IMR-90 (cell line): ENCODE measurements around the gene LAMA5. TPM values are rescaled to one million over a fixed set of nuclear protein-coding genes. Genes with fewer than 3 reads are reported as not detected.

ENCODE experiments used
- ATAC-seq: fragments of 200-7000 bp; cut with Tn5 transposase; 2 replicates; pipeline ENCODE4 v1.9.1; 2020; ENCODE audit warnings: low read depth, mild to moderate bottlenecking, moderate library complexity
- BruUV-seq: library from RNA; stranded (reverse); fragments of 400-500 nt; replicated peaks from 2 replicates; lab custom pipeline; 2021; lab: Mats Ljungman, UMichigan
- CTCF ChIA-PET: fragments of 300-600 bp; formaldehyde crosslinking; extraction: SDS; loops from one replicate; lab custom pipeline; 2021; ENCODE audit warnings: antibody characterized with exemption; lab: Yijun Ruan, JAX
- POLR2A ChIA-PET: fragments of 300-600 bp; sonication (Branson Sonifier 250); formaldehyde crosslinking; loops from one replicate; lab custom pipeline; 2022; ENCODE audit warnings: antibody characterized with exemption; ENCODE audit not compliant: unreplicated experiment; lab: Charles Lee
- DNase-seq: peaks from one replicate; pipeline ENCODE4 v3.0.0; 2013
- H2AFZ ChIP-seq: replicated peaks from 2 replicates; pipeline ENCODE3; 2013; ENCODE audit warnings: low read length, mild to moderate bottlenecking; ENCODE audit not compliant: poor library complexity
- H2AK5ac ChIP-seq: 2 replicates; pipeline ENCODE4 v1.6.1; 2013; ENCODE audit warnings: low read depth, low read length, inconsistent platforms
- H2AK9ac ChIP-seq: replicated peaks from 2 replicates; pipeline ENCODE3; 2013; ENCODE audit warnings: mild to moderate bottlenecking, low read depth, low read length, moderate library complexity; ENCODE audit not compliant: poor library complexity
- H2BK120ac ChIP-seq: 2 replicates; pipeline ENCODE4 v1.6.1; 2013; ENCODE audit warnings: low read depth, low read length, inconsistent platforms
- H2BK15ac ChIP-seq: 3 replicates; pipeline ENCODE4 v1.6.1; 2013; ENCODE audit warnings: low read depth, low read length, inconsistent platforms
- H2BK20ac ChIP-seq: 2 replicates; pipeline ENCODE4 v1.6.1; 2013; ENCODE audit warnings: low read depth, mild to moderate bottlenecking, inconsistent platforms, low read length, moderate library complexity
- H2BK5ac ChIP-seq: 2 replicates; pipeline ENCODE4 v1.6.1; 2013; ENCODE audit warnings: mild to moderate bottlenecking, low read depth, low read length, inconsistent platforms; ENCODE audit not compliant: poor library complexity, severe bottlenecking
- H3K14ac ChIP-seq: replicated peaks from 2 replicates; pipeline ENCODE4 v1.6.1; 2013; ENCODE audit warnings: low read depth, low read length, inconsistent platforms
- H3K18ac ChIP-seq: 2 replicates; pipeline ENCODE4 v1.6.1; 2013; ENCODE audit warnings: low read depth, low read length, control low read depth
- H3K23ac ChIP-seq: 2 replicates; pipeline ENCODE4 v1.6.1; 2013; ENCODE audit warnings: low read depth, low read length, inconsistent platforms
- H3K27ac ChIP-seq: 2 replicates; pipeline ENCODE4 v1.5.1; 2013; ENCODE audit warnings: mild to moderate bottlenecking, control low read depth, low read length; ENCODE audit not compliant: insufficient read depth
- H3K27me3 ChIP-seq: 2 replicates; pipeline ENCODE4 v1.6.1; 2013; ENCODE audit warnings: low read length; ENCODE audit not compliant: control insufficient read depth, insufficient read depth
- H3K36me3 ChIP-seq: 2 replicates; pipeline ENCODE4 v1.6.1; 2013; ENCODE audit warnings: low read length, mixed read lengths; ENCODE audit not compliant: control insufficient read depth, insufficient read depth
- H3K4ac ChIP-seq: 2 replicates; pipeline ENCODE4 v1.6.1; 2013; ENCODE audit warnings: low read depth, low read length, inconsistent platforms
- H3K4me1 ChIP-seq: 2 replicates; pipeline ENCODE4 v1.6.1; 2013; ENCODE audit warnings: low read length, mixed read lengths; ENCODE audit not compliant: control insufficient read depth, insufficient read depth
- H3K4me2 ChIP-seq: 2 replicates; pipeline ENCODE4 v1.6.1; 2013; ENCODE audit warnings: low read depth, mild to moderate bottlenecking, control low read depth, low read length, moderate library complexity
- H3K4me3 ChIP-seq: 2 replicates; pipeline ENCODE4 v1.5.1; 2013; ENCODE audit warnings: low read depth, mild to moderate bottlenecking, control low read depth, low read length, moderate library complexity; ENCODE audit not compliant: insufficient read depth
- H3K56ac ChIP-seq: 2 replicates; pipeline ENCODE4 v1.6.1; 2013; ENCODE audit warnings: low read length, inconsistent platforms; ENCODE audit not compliant: insufficient read depth; ENCODE audit errors: extremely low read depth
- H3K79me1 ChIP-seq, 2 experiments: 2 replicates each; pipeline ENCODE4 v1.6.1; 2013; ENCODE audit warnings: low read length in 2 of 2, inconsistent platforms in 1 of 2, low read depth in 1 of 2
- H3K9ac ChIP-seq: 2 replicates; pipeline ENCODE4 v1.6.1; 2013; ENCODE audit warnings: low read depth, low read length, control low read depth
- H3K9me1 ChIP-seq: 2 replicates; pipeline ENCODE4 v1.6.1; 2013; ENCODE audit warnings: low read length, inconsistent platforms; ENCODE audit not compliant: insufficient read depth
- H3K9me3 ChIP-seq: 2 replicates; pipeline ENCODE4 v1.6.1; 2013; ENCODE audit warnings: low read length; ENCODE audit not compliant: control insufficient read depth, insufficient read depth
- H4K20me1 ChIP-seq: 2 replicates; pipeline ENCODE4 v1.6.1; 2013; ENCODE audit warnings: low read length, inconsistent platforms; ENCODE audit not compliant: insufficient read depth
- H4K5ac ChIP-seq: 2 replicates; pipeline ENCODE4 v1.6.1; 2013; ENCODE audit warnings: mild to moderate bottlenecking, low read depth, low read length, control low read depth
- H4K8ac ChIP-seq, 2 experiments: 2 replicates each; pipeline ENCODE4 v1.6.1; 2013; ENCODE audit warnings: low read depth in 2 of 2, low read length in 2 of 2, control low read depth in 1 of 2, inconsistent platforms in 1 of 2
- H4K91ac ChIP-seq: 2 replicates; pipeline ENCODE4 v1.6.1; 2013; ENCODE audit warnings: low read depth, low read length, inconsistent platforms; ENCODE audit not compliant: insufficient read depth
- BHLHE40 ChIP-seq: fragments of 150-350 bp; IDR thresholded peaks from 2 replicates; pipeline ENCODE4 v1.6.1; 2016; ENCODE audit warnings: mild to moderate bottlenecking, low read depth, low read length
- CHD1 ChIP-seq: IDR thresholded peaks from 2 replicates; pipeline ENCODE4 v1.6.1; 2012; ENCODE audit warnings: low read depth, low read length, improper control_type of control experiment
- FOS ChIP-seq: fragments of 150-350 bp; IDR thresholded peaks from 2 replicates; pipeline ENCODE4 v1.6.1; 2016; ENCODE audit warnings: low read depth, low read length
- MAFK ChIP-seq: IDR thresholded peaks from 2 replicates; pipeline ENCODE4 v1.6.1; 2012; ENCODE audit warnings: low read depth, low read length, improper control_type of control experiment
- MAZ ChIP-seq: IDR thresholded peaks from 2 replicates; pipeline ENCODE4 v1.6.1; 2012; ENCODE audit warnings: low read depth, mild to moderate bottlenecking, low read length, improper control_type of control experiment, moderate library complexity, borderline replicate concordance
- MXI1 ChIP-seq: IDR thresholded peaks from 2 replicates; pipeline ENCODE4 v1.6.1; 2012; ENCODE audit warnings: low read depth, mild to moderate bottlenecking, low read length, moderate library complexity, borderline replicate concordance
- NFE2L2 ChIP-seq: fragments of 150-350 bp; IDR thresholded peaks from 2 replicates; pipeline ENCODE4 v1.6.1; 2016; ENCODE audit warnings: low read depth, mild to moderate bottlenecking, low read length
- POLR2A ChIP-seq: IDR thresholded peaks from 2 replicates; pipeline ENCODE4 v1.6.1; 2012; ENCODE audit warnings: mild to moderate bottlenecking, low read depth, low read length
- RCOR1 ChIP-seq: IDR thresholded peaks from 2 replicates; pipeline ENCODE4 v1.6.1; 2012; ENCODE audit warnings: mild to moderate bottlenecking, low read length, improper control_type of control experiment; ENCODE audit not compliant: insufficient replicate concordance
- RFX5 ChIP-seq: IDR thresholded peaks from 2 replicates; pipeline ENCODE4 v1.8.0; 2012; ENCODE audit warnings: low read depth, mild to moderate bottlenecking, low read length, moderate library complexity
- SMC3 ChIP-seq: fragments of 150-350 bp; IDR thresholded peaks from 2 replicates; pipeline ENCODE4 v1.6.1; 2016; ENCODE audit warnings: low read depth, mild to moderate bottlenecking, antibody characterized with exemption, low read length, moderate library complexity
- WGBS, 2 experiments: methylation state at CpG; one replicate each; pipeline versions ENCODE4 v1.1.5 to v1.1.7; 2013; ENCODE audit warnings: missing lambda C conversion rate in 2 of 2; ENCODE audit not compliant: insufficient read length in 1 of 2; ENCODE audit errors: extremely low coverage in 2 of 2; 5-methylcytosine and 5-hydroxymethylcytosine counted together
- dilution Hi-C: fragments of 300-500 bp; cut with HindIII; formaldehyde crosslinking; loops from one replicate; pipeline ENCODE4 v1.14.3; 2018; ENCODE audit warnings: low sequenced_read_pairs; ENCODE audit not compliant: unreplicated experiment
- in situ Hi-C: fragments of 300-500 bp; cut with MboI; formaldehyde crosslinking; loops from 3 replicates; pipeline ENCODE4 v1.14.3; 2019; ENCODE audit warnings: low sequenced_read_pairs, inconsistent platforms, mixed read lengths
- intact Hi-C: fragments of 100-400 bp; cut with micrococcal nuclease; formaldehyde crosslinking; loops from 2 replicates; pipeline ENCODE4 v1.10.0; 2022
- polyA plus RNA-seq, 3 experiments: library from polyadenylated mRNA; depleted of rRNA; stranded (reverse); fragments of >200 nt; gene quantifications; 2 replicates each; pipeline ENCODE4 v1.2.3, GENCODE V29; 2012; ENCODE audit warnings: low replicate concordance in 1 of 3
- total RNA-seq: library from RNA; depleted of rRNA; stranded (reverse); fragments of >200 nt; gene quantifications from 2 replicates; pipeline ENCODE4 v1.2.3, GENCODE V29; 2012
- TF ChIP-seq, protein P1 (sequence below): conservative IDR thresholded peaks from 2 replicates; pipeline ENCODE4 v1.5.1; 2012; ENCODE audit warnings: mild to moderate bottlenecking, low read depth, low read length, improper control_type of control experiment
- TF ChIP-seq, protein P2 (sequence below): fragments of 150-350 bp; IDR thresholded peaks from 2 replicates; pipeline ENCODE4 v1.6.1; 2017; ENCODE audit warnings: mild to moderate bottlenecking, antibody characterized with exemption, low read length, low read depth
- TF ChIP-seq, protein P3 (sequence below): fragments of 150-350 bp; IDR thresholded peaks from 2 replicates; pipeline ENCODE4 v1.6.1; 2016; ENCODE audit warnings: low read depth, mild to moderate bottlenecking, low read length, moderate library complexity, borderline replicate concordance

Gene LAMA5
- total and polyA plus RNA-seq, 2 of the 4 experiments (the other 2 are of a cell fraction) = 0.90 to 7.3 TPM

DNA sequence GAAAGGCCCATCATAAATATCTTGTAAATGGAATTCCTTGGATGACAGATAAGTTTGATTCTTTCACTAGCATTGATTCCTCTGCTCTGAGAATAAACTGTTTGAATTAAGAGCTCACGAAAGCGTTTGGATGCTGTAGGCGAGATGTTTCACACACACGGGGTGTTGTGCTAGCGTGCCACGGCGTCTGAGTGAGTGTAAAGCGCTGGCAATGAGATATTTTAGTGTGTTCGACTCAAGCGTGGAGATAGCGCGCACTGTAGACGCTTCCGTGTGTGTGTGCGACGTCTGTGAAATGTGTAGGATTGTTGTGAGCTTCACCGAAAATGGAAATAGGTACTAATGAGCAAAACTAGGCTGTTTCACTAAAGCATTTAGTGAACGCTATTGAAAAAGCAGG, 93.7 kb downstream of the LAMA5 start:
- Histone ChIP-seq H3K4me2 (no peak overlapping the region), H3K23ac (no peak overlapping the region), H2AK9ac (no peak overlapping the region), H3K79me1 (peaks cover 8 to 14% of the 10 kb centered on the region in 2 experiments; a peak in 2 of 4 replicates), H4K8ac (no peak overlapping the region), H3K14ac (no peak overlapping the region), H2AK5ac (no peak overlapping the region), H3K18ac (no peak overlapping the region), H3K4me3 (no peak overlapping the region), H3K9ac (no peak overlapping the region), H2BK15ac (no peak overlapping the region), H2AFZ (no peak overlapping the region), H3K4ac (no peak overlapping the region), H3K4me1 (no peaks in the 10 kb centered on the region), H3K36me3 (peaks cover 35% of the 10 kb centered on the region), H3K27me3 (no peaks in the 10 kb centered on the region), H3K9me1 (peaks cover 6% of the 10 kb centered on the region), H3K27ac (no peak overlapping the region), H4K91ac (no peak overlapping the region), H4K5ac (no peak overlapping the region), H4K20me1 (peaks cover 10% of the 10 kb centered on the region), H3K9me3 (no peaks in the 10 kb centered on the region), H2BK5ac (no peak overlapping the region), H2BK120ac (no peak overlapping the region), H2BK20ac (no peak overlapping the region), H3K56ac (no peak overlapping the region)
- intact Hi-C loops = no loop called here
- POLR2A ChIA-PET = no interaction called here
- WGBS, 2 experiments = 98% methylated on average over 12 of the region's 18 CpGs; no CpG with 5 or more reads in 1 of the 2 experiments
- DNase-seq (no peak), ATAC-seq (no peak)
- in situ Hi-C loops = no loop called here
- TF ChIP-seq FOS (no peak), RCOR1 (no peak), SMC3 (no peak), BHLHE40 (no peak), MXI1 (no peak), CHD1 (no peak), MAFK (no peak), MAZ (no peak), NFE2L2 (no peak), RFX5 (no peak), POLR2A (no peak)
- TF ChIP-seq, protein P1, sequence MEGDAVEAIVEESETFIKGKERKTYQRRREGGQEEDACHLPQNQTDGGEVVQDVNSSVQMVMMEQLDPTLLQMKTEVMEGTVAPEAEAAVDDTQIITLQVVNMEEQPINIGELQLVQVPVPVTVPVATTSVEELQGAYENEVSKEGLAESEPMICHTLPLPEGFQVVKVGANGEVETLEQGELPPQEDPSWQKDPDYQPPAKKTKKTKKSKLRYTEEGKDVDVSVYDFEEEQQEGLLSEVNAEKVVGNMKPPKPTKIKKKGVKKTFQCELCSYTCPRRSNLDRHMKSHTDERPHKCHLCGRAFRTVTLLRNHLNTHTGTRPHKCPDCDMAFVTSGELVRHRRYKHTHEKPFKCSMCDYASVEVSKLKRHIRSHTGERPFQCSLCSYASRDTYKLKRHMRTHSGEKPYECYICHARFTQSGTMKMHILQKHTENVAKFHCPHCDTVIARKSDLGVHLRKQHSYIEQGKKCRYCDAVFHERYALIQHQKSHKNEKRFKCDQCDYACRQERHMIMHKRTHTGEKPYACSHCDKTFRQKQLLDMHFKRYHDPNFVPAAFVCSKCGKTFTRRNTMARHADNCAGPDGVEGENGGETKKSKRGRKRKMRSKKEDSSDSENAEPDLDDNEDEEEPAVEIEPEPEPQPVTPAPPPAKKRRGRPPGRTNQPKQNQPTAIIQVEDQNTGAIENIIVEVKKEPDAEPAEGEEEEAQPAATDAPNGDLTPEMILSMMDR = no peak
- TF ChIP-seq, protein P2, sequence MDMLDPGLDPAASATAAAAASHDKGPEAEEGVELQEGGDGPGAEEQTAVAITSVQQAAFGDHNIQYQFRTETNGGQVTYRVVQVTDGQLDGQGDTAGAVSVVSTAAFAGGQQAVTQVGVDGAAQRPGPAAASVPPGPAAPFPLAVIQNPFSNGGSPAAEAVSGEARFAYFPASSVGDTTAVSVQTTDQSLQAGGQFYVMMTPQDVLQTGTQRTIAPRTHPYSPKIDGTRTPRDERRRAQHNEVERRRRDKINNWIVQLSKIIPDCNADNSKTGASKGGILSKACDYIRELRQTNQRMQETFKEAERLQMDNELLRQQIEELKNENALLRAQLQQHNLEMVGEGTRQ = no peak
- TF ChIP-seq, protein P3, sequence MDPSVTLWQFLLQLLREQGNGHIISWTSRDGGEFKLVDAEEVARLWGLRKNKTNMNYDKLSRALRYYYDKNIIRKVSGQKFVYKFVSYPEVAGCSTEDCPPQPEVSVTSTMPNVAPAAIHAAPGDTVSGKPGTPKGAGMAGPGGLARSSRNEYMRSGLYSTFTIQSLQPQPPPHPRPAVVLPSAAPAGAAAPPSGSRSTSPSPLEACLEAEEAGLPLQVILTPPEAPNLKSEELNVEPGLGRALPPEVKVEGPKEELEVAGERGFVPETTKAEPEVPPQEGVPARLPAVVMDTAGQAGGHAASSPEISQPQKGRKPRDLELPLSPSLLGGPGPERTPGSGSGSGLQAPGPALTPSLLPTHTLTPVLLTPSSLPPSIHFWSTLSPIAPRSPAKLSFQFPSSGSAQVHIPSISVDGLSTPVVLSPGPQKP = no peak
- CTCF ChIA-PET = no interaction called here
- no TSS peak for BruUV-seq
- dilution Hi-C loops = no loop called here
